Stomach (tissue), 9 donors: Measurements from ENCODE around the gene EBF3. TPM values are rescaled to one million over a fixed set of nuclear protein-coding genes. Genes with fewer than 3 reads are reported as not detected.

Experiments used
- DNase-seq, 2 donors: peaks; one replicate each; pipeline versions ENCODE4 v3.0.0 to v3.0.0-alpha.2; 2013 to 2019
- H3K27ac ChIP-seq, 5 donors: fragments of 200-600 bp in 4 of 5; sonication (generic) in 4 of 5; one replicate each; pipeline ENCODE4 v1.5.1; 2013 to 2019; ENCODE audit warnings: mild to moderate bottlenecking in 1 of 5, moderate library complexity in 1 of 5
- H3K27me3 ChIP-seq, 3 donors: fragments of 200-600 bp; sonication (generic); one replicate each; pipeline ENCODE4 v1.5.1; 2017 to 2019; ENCODE audit warnings: mixed run types in 1 of 3
- H3K36me3 ChIP-seq, 4 donors: fragments of 200-600 bp; sonication (generic); 1 replicate in 3 of 4; 2 replicates in 1 of 4; pipeline ENCODE4 v1.5.1; 2016 to 2019
- H3K4me1 ChIP-seq, 4 donors: fragments of 200-600 bp; sonication (generic); one replicate each; pipeline ENCODE4 v1.5.1; 2016 to 2019
- H3K4me3 ChIP-seq, 4 donors: fragments of 200-600 bp; sonication (generic) in 3 of 4; one replicate each; pipeline ENCODE4 v1.5.1; 2016 to 2019; ENCODE audit warnings: mild to moderate bottlenecking in 1 of 4
- H3K9me3 ChIP-seq, 4 donors: fragments of 200-600 bp; sonication (generic); one replicate each; pipeline ENCODE4 v1.5.1; 2016 to 2019
- CTCF ChIP-seq, 7 experiments: fragments of 450-650 bp in 4 of 7; fragments of 200-600 bp in 3 of 7; sonication (generic) in 3 of 7; IDR thresholded peaks; one replicate each; pipeline ENCODE4 v1.5.1; 2016 to 2019; ENCODE audit warnings: antibody characterized with exemption in 7 of 7, control low read depth in 2 of 7, mild to moderate bottlenecking in 1 of 7
- EP300 ChIP-seq: sonication (generic); formaldehyde crosslinking; IDR thresholded peaks from one replicate; pipeline ENCODE4 v1.6.1; 2017; ENCODE audit warnings: antibody characterized with exemption
- POLR2A ChIP-seq, 4 donors: fragments of 450-650 bp; IDR thresholded peaks; one replicate each; pipeline ENCODE4 v1.6.1; 2016; ENCODE audit warnings: antibody characterized with exemption in 4 of 4, control low read depth in 2 of 4, mild to moderate bottlenecking in 1 of 4, moderate library complexity in 1 of 4
- POLR2AphosphoS5 ChIP-seq, 3 donors: sonication (generic); formaldehyde crosslinking; IDR thresholded peaks; one replicate each; pipeline ENCODE4 v1.6.1; 2016; ENCODE audit warnings: antibody characterized with exemption in 3 of 3
- WGBS, 5 donors: extraction: QIAGEN DNeasy Blood & Tissue Kit in 3 of 5; methylation state at CpG; one replicate each; pipeline versions ENCODE4 v1.1.5 to v1.1.7; 2013 to 2018; 5-methylcytosine and 5-hydroxymethylcytosine counted together
- intact Hi-C: fragments of 100-400 bp; cut with DNase I; formaldehyde crosslinking; loops from one replicate; pipeline ENCODE4 v1.15.1; 2023; ENCODE audit warnings: low total_unique reads
- polyA plus RNA-seq, 3 donors: library from polyadenylated mRNA; stranded (reverse); fragments of 200-250 nt; gene quantifications; one replicate each; pipeline ENCODE4 v1.2.3, GENCODE V29; 2013
- total RNA-seq, 5 donors: library from RNA; depleted of rRNA; stranded (reverse); fragments of >200 nt; gene quantifications; one replicate each; pipeline versions ENCODE4 v1.1.0 to v1.2.3, GENCODE V29; 2014 to 2016
- donor health status: healthy with polysubstance abuse.
- donor health status: Bipolar disorder and iron deficiency.
- donor health status: healthy.

The EBF3 gene
- total and polyA plus RNA-seq, 8 donors: 0.19 to 7.3 (median 0.58) TPM; not detected in 3

GRCh38 chr10:129854158-129854557, 109.9 kb downstream of the EBF3 start:
- peaks cover 0 to 20% (median 13%) of the 10 kb centered on the region in 4 donors for H3K4me1 ChIP-seq
- WGBS, 5 donors: 72 to 80% (median 76%) methylated on average over 10 of the region's 10 CpGs
- H3K27me3 ChIP-seq: peaks cover 0 to 36% (median 0%) of the 10 kb centered on the region in 3 donors
- DNase-seq: no peak
- H3K27ac ChIP-seq: no peak overlapping the region
- no peaks in the 10 kb centered on the region for H3K36me3 ChIP-seq
- peaks cover 0 to 12% (median 2%) of the 10 kb centered on the region in 4 donors for H3K9me3 ChIP-seq
- TF ChIP-seq POLR2A (IDR thresholded peaks at IDR 0.05): no peak
- TF ChIP-seq EP300: no peak
- no peak for TF ChIP-seq CTCF (IDR thresholded peaks at IDR 0.05)
- intact Hi-C loops: no loop called here
- no peak overlapping the region for H3K4me3 ChIP-seq

- Histone ChIP-seq H3K27ac (no peak overlapping the region), H3K9me3 (peaks cover 0 to 12% (median 2%) of the 10 kb centered on the region in 4 donors), H3K4me1 (peaks cover 0 to 20% (median 13%) of the 10 kb centered on the region in 4 donors), H3K36me3 (no peaks in the 10 kb centered on the region), H3K4me3 (peak overlapping the region in 1 of 4 donors; percentile 16), H3K27me3 (peaks cover 0 to 36% (median 0%) of the 10 kb centered on the region in 3 donors)
- 16 to 26% (median 18%) methylated on average over 2 of the region's 2 CpGs for WGBS, 5 donors
- TF ChIP-seq POLR2AphosphoS5 (IDR thresholded peaks at IDR 0.05) (peak in 1 of 3 donors; percentile 27), CTCF (IDR thresholded peaks at IDR 0.05) (peak in 5 of 7 experiments; percentile 17 to 59 (median 39)), EP300 (no peak), POLR2A (IDR thresholded peaks at IDR 0.05) (no peak)
- DNase-seq: peak in 1 of 2 donors; percentile 73
- intact Hi-C loops: no loop called here
Measured at GRCh38 chr10:129853562-129853903, 110.5 kb downstream of the EBF3 start.

- TF ChIP-seq EP300: no peak
- TF ChIP-seq POLR2AphosphoS5 (IDR thresholded peaks at IDR 0.05): no peak
- no peak for TF ChIP-seq POLR2A (IDR thresholded peaks at IDR 0.05)
- no peak for TF ChIP-seq CTCF (IDR thresholded peaks at IDR 0.05)
- Histone ChIP-seq H3K4me3 (peak overlapping the region in 1 of 4 donors; percentile 16), H3K27me3 (peaks cover 0 to 36% (median 0%) of the 10 kb centered on the region in 3 donors), H3K9me3 (peaks cover 0 to 12% (median 2%) of the 10 kb centered on the region in 4 donors), H3K27ac (no peak overlapping the region), H3K4me1 (peaks cover 0 to 23% (median 17%) of the 10 kb centered on the region in 4 donors), H3K36me3 (no peaks in the 10 kb centered on the region)
- intact Hi-C loops: no loop called here
- peak in 1 of 2 donors; percentile 38 for DNase-seq
- WGBS, 5 donors: 26 to 35% (median 28%) methylated on average over 13 of the region's 13 CpGs
Measured at GRCh38 chr10:129852829-129853561, 111.1 kb downstream of the EBF3 start.

GRCh38 chr10:129851941-129852640, 112.0 kb downstream of the EBF3 start:
- DNase-seq: no peak
- H3K4me3 ChIP-seq: no peak overlapping the region
- 79 to 90% (median 86%) methylated on average over 19 of the region's 19 CpGs for WGBS, 5 donors
- peaks cover 0 to 31% (median 24%) of the 10 kb centered on the region in 4 donors for H3K4me1 ChIP-seq
- TF ChIP-seq POLR2AphosphoS5 (IDR thresholded peaks at IDR 0.05) (no peak), CTCF (IDR thresholded peaks at IDR 0.05) (no peak), EP300 (no peak), POLR2A (IDR thresholded peaks at IDR 0.05) (no peak)
- no peaks in the 10 kb centered on the region for H3K36me3 ChIP-seq
- intact Hi-C loops: no loop called here
- peaks cover 0 to 34% (median 0%) of the 10 kb centered on the region in 3 donors for H3K27me3 ChIP-seq
- peaks cover 0 to 12% (median 2%) of the 10 kb centered on the region in 4 donors for H3K9me3 ChIP-seq
- H3K27ac ChIP-seq: no peak overlapping the region
